ENCODE results near the gene SORCS2. TPM values are rescaled to one million over a fixed set of nuclear protein-coding genes. Genes with fewer than 3 reads are reported as not detected.

The SORCS2 gene
- total and polyA plus RNA-seq, 2 of the 13 experiments (the other 11 are each of a cell fraction or from before 2014, with no cell fraction given): 0.82 to 1.0 TPM

DNA sequence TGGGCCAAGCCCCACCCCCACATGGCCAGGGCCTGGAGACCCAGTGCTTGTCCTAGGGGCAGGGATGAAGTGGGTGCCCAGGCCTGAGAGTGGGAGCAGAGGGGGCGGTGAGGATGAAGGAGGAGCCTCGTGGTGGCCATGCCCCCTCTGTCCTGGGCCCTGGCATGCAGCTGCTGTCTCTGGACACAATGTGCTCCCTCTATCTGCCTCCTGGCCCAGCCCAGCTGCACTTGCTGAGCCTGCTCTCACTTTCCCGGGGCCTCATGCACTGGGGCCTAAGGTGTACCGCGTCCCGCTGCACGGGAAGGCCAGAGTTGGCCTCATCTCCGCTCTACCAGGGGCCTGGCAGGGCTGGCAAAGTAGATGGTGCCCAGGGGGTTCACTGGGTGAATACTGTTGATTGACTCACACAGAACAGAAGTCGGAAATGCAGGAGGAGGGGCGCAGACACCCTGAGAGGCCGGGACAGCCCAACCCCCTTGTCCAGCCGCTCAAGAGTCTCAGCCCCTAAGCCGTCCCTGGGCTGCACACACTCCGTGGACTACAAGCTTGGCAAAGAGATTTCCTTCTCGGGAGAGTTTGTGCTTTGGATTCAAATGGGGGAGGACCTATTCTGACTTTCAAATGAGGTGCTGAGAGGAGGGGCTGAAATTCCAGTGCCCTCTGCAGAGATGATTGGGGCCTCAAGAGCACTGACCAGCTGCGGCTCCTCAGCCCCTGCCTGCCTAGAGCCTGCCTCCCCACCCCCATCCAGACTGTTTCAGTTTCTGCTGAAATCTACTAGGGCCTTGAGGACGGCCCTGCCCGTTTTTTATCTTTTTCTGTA is 130.0 kb downstream of the SORCS2 start:
- H2AFZ ChIP-seq (ENCODE audit: low read length): no peak overlapping the region
- H3K4me2 ChIP-seq (ENCODE audit: low read depth, low read length): no peak overlapping the region
- H3K27me3 ChIP-seq (ENCODE audit: control insufficient read depth in 1 of 2, insufficient read depth in 2 of 2, low read length in 2 of 2): peaks cover 1 to 22% of the 10 kb centered on the region in 2 experiments; a peak in 4 of 5 replicates
- WGBS (ENCODE audit: low lambda C conversion rate): 47% methylated on average over 9 of the region's 18 CpGs
- no peak for TF ChIP-seq RBM22 (optimal IDR thresholded peaks at IDR 0.05; ENCODE audit: low read length)
- no peak for TF ChIP-seq KAT7 (CRISPR knock-in tag; IDR thresholded peaks at IDR 0.05; ENCODE audit: borderline replicate concordance)
- TF ChIP-seq ZBTB37 (CRISPR knock-in tag; IDR thresholded peaks at IDR 0.05): no peak
- TF ChIP-seq, protein P1, sequence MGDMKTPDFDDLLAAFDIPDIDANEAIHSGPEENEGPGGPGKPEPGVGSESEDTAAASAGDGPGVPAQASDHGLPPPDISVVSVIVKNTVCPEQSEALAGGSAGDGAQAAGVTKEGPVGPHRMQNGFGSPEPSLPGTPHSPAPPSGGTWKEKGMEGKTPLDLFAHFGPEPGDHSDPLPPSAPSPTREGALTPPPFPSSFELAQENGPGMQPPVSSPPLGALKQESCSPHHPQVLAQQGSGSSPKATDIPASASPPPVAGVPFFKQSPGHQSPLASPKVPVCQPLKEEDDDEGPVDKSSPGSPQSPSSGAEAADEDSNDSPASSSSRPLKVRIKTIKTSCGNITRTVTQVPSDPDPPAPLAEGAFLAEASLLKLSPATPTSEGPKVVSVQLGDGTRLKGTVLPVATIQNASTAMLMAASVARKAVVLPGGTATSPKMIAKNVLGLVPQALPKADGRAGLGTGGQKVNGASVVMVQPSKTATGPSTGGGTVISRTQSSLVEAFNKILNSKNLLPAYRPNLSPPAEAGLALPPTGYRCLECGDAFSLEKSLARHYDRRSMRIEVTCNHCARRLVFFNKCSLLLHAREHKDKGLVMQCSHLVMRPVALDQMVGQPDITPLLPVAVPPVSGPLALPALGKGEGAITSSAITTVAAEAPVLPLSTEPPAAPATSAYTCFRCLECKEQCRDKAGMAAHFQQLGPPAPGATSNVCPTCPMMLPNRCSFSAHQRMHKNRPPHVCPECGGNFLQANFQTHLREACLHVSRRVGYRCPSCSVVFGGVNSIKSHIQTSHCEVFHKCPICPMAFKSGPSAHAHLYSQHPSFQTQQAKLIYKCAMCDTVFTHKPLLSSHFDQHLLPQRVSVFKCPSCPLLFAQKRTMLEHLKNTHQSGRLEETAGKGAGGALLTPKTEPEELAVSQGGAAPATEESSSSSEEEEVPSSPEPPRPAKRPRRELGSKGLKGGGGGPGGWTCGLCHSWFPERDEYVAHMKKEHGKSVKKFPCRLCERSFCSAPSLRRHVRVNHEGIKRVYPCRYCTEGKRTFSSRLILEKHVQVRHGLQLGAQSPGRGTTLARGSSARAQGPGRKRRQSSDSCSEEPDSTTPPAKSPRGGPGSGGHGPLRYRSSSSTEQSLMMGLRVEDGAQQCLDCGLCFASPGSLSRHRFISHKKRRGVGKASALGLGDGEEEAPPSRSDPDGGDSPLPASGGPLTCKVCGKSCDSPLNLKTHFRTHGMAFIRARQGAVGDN (CRISPR knock-in tag; IDR thresholded peaks at IDR 0.05): no peak
- no peak for TF ChIP-seq KLF16 (CRISPR knock-in tag; IDR thresholded peaks at IDR 0.05)
- TF ChIP-seq ZNF839 (CRISPR knock-in tag; IDR thresholded peaks at IDR 0.05; ENCODE audit: borderline replicate concordance): no peak
- no peak for TF ChIP-seq ZNF678 (CRISPR knock-in tag; IDR thresholded peaks at IDR 0.05)
- TF ChIP-seq ZNF660 (CRISPR knock-in tag; IDR thresholded peaks at IDR 0.05; ENCODE audit: borderline replicate concordance, low read depth): no peak
- TF ChIP-seq HNRNPUL1 (IDR thresholded peaks at IDR 0.05; ENCODE audit: low read depth, low read length): no peak
- TF ChIP-seq, protein P2, sequence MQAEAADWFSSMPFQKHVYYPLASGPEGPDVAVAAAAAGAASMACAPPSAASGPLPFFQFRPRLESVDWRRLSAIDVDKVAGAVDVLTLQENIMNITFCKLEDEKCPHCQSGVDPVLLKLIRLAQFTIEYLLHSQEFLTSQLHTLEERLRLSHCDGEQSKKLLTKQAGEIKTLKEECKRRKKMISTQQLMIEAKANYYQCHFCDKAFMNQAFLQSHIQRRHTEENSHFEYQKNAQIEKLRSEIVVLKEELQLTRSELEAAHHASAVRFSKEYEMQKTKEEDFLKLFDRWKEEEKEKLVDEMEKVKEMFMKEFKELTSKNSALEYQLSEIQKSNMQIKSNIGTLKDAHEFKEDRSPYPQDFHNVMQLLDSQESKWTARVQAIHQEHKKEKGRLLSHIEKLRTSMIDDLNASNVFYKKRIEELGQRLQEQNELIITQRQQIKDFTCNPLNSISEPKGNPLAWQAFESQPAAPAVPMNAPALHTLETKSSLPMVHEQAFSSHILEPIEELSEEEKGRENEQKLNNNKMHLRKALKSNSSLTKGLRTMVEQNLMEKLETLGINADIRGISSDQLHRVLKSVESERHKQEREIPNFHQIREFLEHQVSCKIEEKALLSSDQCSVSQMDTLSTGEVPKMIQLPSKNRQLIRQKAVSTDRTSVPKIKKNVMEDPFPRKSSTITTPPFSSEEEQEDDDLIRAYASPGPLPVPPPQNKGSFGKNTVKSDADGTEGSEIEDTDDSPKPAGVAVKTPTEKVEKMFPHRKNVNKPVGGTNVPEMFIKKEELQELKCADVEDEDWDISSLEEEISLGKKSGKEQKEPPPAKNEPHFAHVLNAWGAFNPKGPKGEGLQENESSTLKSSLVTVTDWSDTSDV (CRISPR knock-in tag; IDR thresholded peaks at IDR 0.05): no peak
- TF ChIP-seq DMAP1 (CRISPR knock-in tag; IDR thresholded peaks at IDR 0.05): no peak
- no peak overlapping the region for H3K9ac ChIP-seq (ENCODE audit: insufficient read depth, low read depth, low read length)
- POLR2A ChIA-PET: no interaction called here
- no peaks in the 10 kb centered on the region for H3K9me3 ChIP-seq (ENCODE audit: low read length)
- CTCF ChIA-PET (ENCODE audit: low intra/inter-chr PET ratio, low total read pairs): no interaction called here
- no peaks in the 10 kb centered on the region for H4K20me1 ChIP-seq (ENCODE audit: insufficient read depth, low read length)
- no peaks in the 10 kb centered on the region for H3K4me1 ChIP-seq (ENCODE audit: insufficient read depth, low read length)
- H3K36me3 ChIP-seq (replicated peaks in 1 of 2; ENCODE audit: control insufficient read depth in 1 of 2, insufficient read depth in 2 of 2, low read length in 2 of 2): no peaks in the 10 kb centered on the region
- intact Hi-C loops (cut with micrococcal nuclease; ENCODE audit: unreplicated experiment) (no loop called here), in situ Hi-C loops (cut with HindIII; ENCODE audit: extremely low pct_ligation_motif_present, low pct_unique_long_range_greater_than_20kb) (no loop called here)
- ATAC-seq (no peak), DNase-seq (ENCODE audit: low spot score) (no peak), FAIRE-seq (no peak)
- H3K4me3 ChIP-seq (replicated peaks in 1 of 3; ENCODE audit: insufficient read depth in 1 of 3, low read depth in 2 of 3, low read length in 3 of 3): no peak overlapping the region
- no peak overlapping the region for H3K27ac ChIP-seq (ENCODE audit: extremely low read length, insufficient read depth, low read length)
- no peaks in the 10 kb centered on the region for H3K79me2 ChIP-seq (ENCODE audit: insufficient read depth, low read length)
- no TSS peak for BruUV-seq (replicated peaks)
